WERI-Rb-1 (cell line): ENCODE measurements around the gene RPTOR.

Experiments
- DNase-seq: peaks from one replicate; pipeline ENCODE4 v3.0.0-alpha.2; 2020
- H3K27ac ChIP-seq: fragments of 250-450 bp; sonication (Bioruptor Pico); 2 replicates; pipeline ENCODE4 v1.5.1; 2020; ENCODE audit warnings: mild to moderate bottlenecking, moderate library complexity
- H3K27me3 ChIP-seq: fragments of 250-450 bp; sonication (Bioruptor Pico); 2 replicates; pipeline ENCODE4 v1.5.1; 2021; ENCODE audit warnings: mild to moderate bottlenecking, low read depth, moderate library complexity; ENCODE audit not compliant: insufficient read depth, severe bottlenecking
- H3K36me3 ChIP-seq: fragments of 250-450 bp; sonication (Bioruptor Pico); 2 replicates; pipeline ENCODE4 v1.5.1; 2020; ENCODE audit warnings: mild to moderate bottlenecking, moderate library complexity
- H3K4me3 ChIP-seq: 2 replicates; pipeline ENCODE4 v1.5.1; 2011; ENCODE audit warnings: low read depth, mild to moderate bottlenecking, control low read depth, low read length
- H3K9me3 ChIP-seq: fragments of 250-450 bp; sonication (Bioruptor Pico); 2 replicates; pipeline ENCODE4 v1.5.1; 2021; ENCODE audit warnings: mild to moderate bottlenecking, moderate library complexity; ENCODE audit not compliant: severe bottlenecking
- TF ChIP-seq, protein P1 (sequence below): IDR thresholded peaks from 2 replicates; pipeline ENCODE4 v1.5.1; 2011; ENCODE audit warnings: low read depth, mild to moderate bottlenecking, control low read depth, inconsistent platforms, low read length

Gene RPTOR

DNA sequence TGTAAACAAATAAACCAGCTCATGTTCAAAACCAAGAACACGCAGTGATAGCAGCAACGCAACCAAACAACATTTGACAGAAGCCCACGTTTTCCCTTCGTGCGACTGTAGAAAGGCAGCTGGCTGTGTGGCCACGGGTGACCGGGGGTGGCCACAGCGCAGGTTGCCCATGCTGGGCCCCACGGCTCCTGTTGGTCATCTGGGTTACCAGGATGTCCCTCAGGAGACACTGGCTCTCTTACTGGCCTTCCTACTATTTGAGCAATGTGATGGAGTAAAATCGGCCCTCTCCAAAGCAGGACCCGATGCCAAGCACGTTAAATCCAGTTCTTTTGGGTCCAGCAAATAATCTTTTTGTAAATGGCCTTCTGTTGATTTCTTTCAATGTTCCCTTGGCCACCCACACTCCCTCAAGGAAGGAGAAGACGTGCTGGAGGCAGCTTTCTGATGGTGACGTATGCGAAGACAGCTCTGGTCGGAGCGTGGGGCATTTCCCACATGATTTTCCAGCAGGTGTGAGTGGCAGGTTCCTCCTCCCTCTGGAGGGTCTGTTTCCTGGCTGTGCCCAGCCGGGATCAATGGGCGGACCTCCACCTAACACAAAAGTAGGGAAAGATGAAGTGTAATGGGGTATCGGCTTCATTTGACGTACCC, 303.9 kb downstream of the RPTOR start:
- Histone ChIP-seq H3K27ac (no peak overlapping the region), H3K27me3 (no peaks in the 10 kb centered on the region), H3K36me3 (peaks cover 47% of the 10 kb centered on the region), H3K4me3 (no peak overlapping the region), H3K9me3 (no peaks in the 10 kb centered on the region)
- TF ChIP-seq, protein P1, sequence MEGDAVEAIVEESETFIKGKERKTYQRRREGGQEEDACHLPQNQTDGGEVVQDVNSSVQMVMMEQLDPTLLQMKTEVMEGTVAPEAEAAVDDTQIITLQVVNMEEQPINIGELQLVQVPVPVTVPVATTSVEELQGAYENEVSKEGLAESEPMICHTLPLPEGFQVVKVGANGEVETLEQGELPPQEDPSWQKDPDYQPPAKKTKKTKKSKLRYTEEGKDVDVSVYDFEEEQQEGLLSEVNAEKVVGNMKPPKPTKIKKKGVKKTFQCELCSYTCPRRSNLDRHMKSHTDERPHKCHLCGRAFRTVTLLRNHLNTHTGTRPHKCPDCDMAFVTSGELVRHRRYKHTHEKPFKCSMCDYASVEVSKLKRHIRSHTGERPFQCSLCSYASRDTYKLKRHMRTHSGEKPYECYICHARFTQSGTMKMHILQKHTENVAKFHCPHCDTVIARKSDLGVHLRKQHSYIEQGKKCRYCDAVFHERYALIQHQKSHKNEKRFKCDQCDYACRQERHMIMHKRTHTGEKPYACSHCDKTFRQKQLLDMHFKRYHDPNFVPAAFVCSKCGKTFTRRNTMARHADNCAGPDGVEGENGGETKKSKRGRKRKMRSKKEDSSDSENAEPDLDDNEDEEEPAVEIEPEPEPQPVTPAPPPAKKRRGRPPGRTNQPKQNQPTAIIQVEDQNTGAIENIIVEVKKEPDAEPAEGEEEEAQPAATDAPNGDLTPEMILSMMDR: no peak
- DNase-seq: no peak

DNA sequence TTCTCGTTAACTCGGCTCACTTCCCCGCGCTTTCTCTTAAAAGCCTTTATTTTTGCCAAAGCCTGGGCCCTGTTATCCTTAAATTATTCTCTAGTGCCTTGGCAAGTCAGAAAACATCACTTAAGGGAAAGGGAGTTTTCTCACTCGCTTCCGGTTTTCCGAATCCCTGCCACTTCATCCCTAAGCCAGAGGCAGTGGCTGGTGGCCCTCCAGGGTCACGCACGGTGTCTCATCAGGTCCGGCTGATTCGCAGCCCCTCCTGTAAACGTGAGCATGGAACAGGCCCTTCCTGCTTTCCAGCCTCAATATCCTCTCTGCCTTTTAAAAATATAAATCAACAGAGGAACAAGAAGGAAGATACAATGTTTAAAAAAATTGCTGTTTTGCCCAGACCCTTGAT, 304.5 kb downstream of the RPTOR start:
- Histone ChIP-seq H3K27ac (no peak overlapping the region), H3K27me3 (no peaks in the 10 kb centered on the region), H3K9me3 (no peaks in the 10 kb centered on the region), H3K4me3 (no peak overlapping the region), H3K36me3 (peaks cover 47% of the 10 kb centered on the region)
- no peak for DNase-seq
- TF ChIP-seq, protein P1: no peak

DNA sequence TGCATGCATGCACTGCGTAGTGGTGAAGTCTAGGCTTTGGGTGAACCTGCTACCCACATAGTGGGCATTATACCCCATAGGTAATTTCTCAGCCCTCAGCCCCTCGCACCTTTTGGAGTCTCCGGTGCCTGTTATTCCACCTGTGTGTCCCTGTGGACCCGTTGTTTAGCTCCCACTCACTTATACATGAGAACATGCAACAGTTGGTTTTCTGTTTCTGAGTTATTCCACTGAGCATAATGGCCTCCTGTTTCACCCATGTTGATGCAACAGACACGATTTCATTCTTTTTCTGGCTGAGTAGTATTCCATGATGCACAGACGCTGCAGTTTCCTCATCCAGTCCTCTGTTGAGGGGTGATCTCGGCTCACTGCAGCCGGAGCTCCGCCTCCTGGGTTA, 305.5 kb downstream of the RPTOR start:
- DNase-seq: no peak
- TF ChIP-seq, protein P1: no peak
- Histone ChIP-seq H3K27me3 (no peaks in the 10 kb centered on the region), H3K9me3 (no peaks in the 10 kb centered on the region), H3K36me3 (peaks cover 44% of the 10 kb centered on the region), H3K27ac (no peak overlapping the region), H3K4me3 (no peak overlapping the region)

DNA sequence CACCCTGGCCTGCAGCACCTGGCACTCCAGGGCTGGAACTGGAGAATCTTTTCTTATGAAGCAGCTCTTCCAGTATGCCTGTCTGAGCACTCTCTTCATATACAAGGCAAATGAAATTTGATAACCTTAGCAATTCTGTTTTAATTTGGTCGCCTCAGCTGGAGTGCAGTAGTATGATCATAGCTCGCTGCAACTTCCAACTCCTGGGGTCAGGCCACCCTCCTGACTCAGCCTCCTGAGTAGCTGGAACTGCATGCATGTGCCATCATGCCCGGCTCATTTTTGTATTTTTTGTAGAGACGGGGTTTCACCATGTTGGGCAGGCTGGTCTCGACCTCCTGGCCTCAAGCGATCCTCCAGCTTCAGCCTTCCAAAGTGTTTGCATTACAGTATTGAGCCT, 306.2 kb downstream of the RPTOR start:
- H3K9me3 ChIP-seq: no peaks in the 10 kb centered on the region
- peaks cover 45% of the 10 kb centered on the region for H3K36me3 ChIP-seq
- TF ChIP-seq, protein P1: no peak
- no peak overlapping the region for H3K4me3 ChIP-seq
- no peaks in the 10 kb centered on the region for H3K27me3 ChIP-seq
- no peak for DNase-seq
- no peak overlapping the region for H3K27ac ChIP-seq

DNA sequence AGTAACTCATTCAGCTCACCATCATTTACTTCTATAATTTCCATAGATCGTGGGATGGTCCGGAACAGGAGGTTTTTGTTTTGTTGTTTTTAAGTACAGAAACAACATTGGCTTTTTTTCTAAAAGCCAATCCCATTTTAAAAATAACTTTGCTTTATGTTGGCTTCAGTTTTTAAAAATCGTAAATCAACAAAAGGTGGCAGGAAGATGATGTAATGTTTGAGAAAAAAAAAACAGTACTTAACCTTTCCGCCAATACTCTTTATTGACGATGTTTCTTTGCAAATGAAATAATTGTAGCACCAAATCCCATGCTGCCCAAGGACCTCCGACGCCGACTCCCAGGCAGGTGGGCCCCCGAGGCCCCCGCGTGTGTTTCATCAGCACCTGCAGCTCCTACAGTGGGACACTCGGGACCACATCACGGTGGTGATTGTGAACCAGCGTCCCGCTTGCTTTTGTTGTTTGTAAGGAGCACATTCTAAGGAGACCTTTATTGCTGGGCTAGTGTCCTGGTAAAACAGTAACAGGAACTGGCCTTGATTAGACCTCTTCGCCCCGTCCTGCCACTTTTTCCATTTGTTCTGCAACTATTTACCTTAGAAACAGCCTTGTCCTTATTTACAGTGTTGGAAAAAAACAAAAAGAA, 306.8 kb downstream of the RPTOR start:
- DNase-seq: no peak
- H3K36me3 ChIP-seq: peaks cover 45% of the 10 kb centered on the region
- H3K27me3 ChIP-seq: no peaks in the 10 kb centered on the region
- H3K27ac ChIP-seq: no peak overlapping the region
- no peaks in the 10 kb centered on the region for H3K9me3 ChIP-seq
- H3K4me3 ChIP-seq: no peak overlapping the region
- TF ChIP-seq, protein P1: no peak
